CD4-positive, alpha-beta T cell treated with Interleukin-4 for 4 hours (primary cell): ENCODE results near the gene TMEM101.
A peak's percentile ranks its signal among the peaks of the same experiment; 100 is the strongest.
"Not testable (repeated sequence)": the region's sequence is repeated elsewhere in the genome, so short reads cannot be mapped to it uniquely, and the experiment has no call there.

Experiments used
- DNase-seq: peaks from one replicate; pipeline ENCODE4 v3.0.0-alpha.2; 2020

The TMEM101 gene

GRCh38 chr17:44014437-44015172, at the start of gene TMEM101:
Gene TMEM101, minus strand, starts transcription at chr17:44014963. Its CDS starts 11 bp downstream, at chr17:44014952.
- DNase-seq, result peak; percentile 93

- DNase-seq, result no peak
These were observed 49.2 kb upstream of the TMEM101 start for GRCh38 chr17:44063704-44064639.

- DNase-seq, result no peak
These were observed 48.1 kb upstream of the TMEM101 start for GRCh38 chr17:44062871-44063270.

GRCh38 chr17:44061446-44061845, 46.7 kb upstream of the TMEM101 start:
- no peak for DNase-seq

GRCh38 chr17:44059101-44059892, 44.5 kb upstream of the TMEM101 start:
- DNase-seq, result no peak

- no peak for DNase-seq
These were observed 38.5 kb upstream of the TMEM101 start for GRCh38 chr17:44053125-44053872.

GRCh38 chr17:44049294-44050060, 34.7 kb upstream of the TMEM101 start:
- DNase-seq, result no peak

GRCh38 chr17:44046893-44047292, 32.1 kb upstream of the TMEM101 start:
- DNase-seq, result not testable (repeated sequence)

- DNase-seq, result no peak
These were observed 30.7 kb upstream of the TMEM101 start for GRCh38 chr17:44045486-44045885.

- no peak for DNase-seq
These were observed 29.3 kb upstream of the TMEM101 start for GRCh38 chr17:44044071-44044470.

GRCh38 chr17:44043272-44043696, 28.5 kb upstream of the TMEM101 start:
- DNase-seq, result no peak

GRCh38 chr17:44039829-44040635, 25.3 kb upstream of the TMEM101 start:
- no peak for DNase-seq

- DNase-seq, result no peak
These were observed 23.8 kb upstream of the TMEM101 start for GRCh38 chr17:44038604-44039011.

- no peak for DNase-seq
These were observed 22.7 kb upstream of the TMEM101 start for GRCh38 chr17:44037471-44037870.

GRCh38 chr17:44034688-44035087, 19.9 kb upstream of the TMEM101 start:
- not testable (repeated sequence) for DNase-seq

- peak; percentile 2 for DNase-seq
These were observed 19.2 kb upstream of the TMEM101 start for GRCh38 chr17:44033861-44034408.

GRCh38 chr17:44030482-44030881, 15.7 kb upstream of the TMEM101 start:
- DNase-seq, result no peak

GRCh38 chr17:44029736-44030135, 15.0 kb upstream of the TMEM101 start:
- DNase-seq, result no peak

GRCh38 chr17:44024853-44025252, 10.1 kb upstream of the TMEM101 start:
- no peak for DNase-seq

GRCh38 chr17:44024271-44024663, 9.5 kb upstream of the TMEM101 start:
- DNase-seq, result no peak
